ENCODE measurements around the gene RFX7.

- TF ChIP-seq POLR2AphosphoS5 (IDR thresholded peaks at IDR 0.05; ENCODE audit: low read depth, low read length): no peak
- TF ChIP-seq POLR2A (IDR thresholded peaks at IDR 0.05; ENCODE audit: low read depth, low read length): no peak
- no peak for TF ChIP-seq TAF1 (IDR thresholded peaks at IDR 0.05; ENCODE audit: borderline replicate concordance, low read depth, low read length)
Measured at GRCh38 chr15:56047354-56047753, 196.3 kb downstream of the RFX7 start.

Measured in GM12892 (cell line).